ENCODE measurements around the gene LINS1.

Gene LINS1
- 35.2 to 76.4 reads per million in 2 donors for total RNA-seq

- DNase-seq: peak; percentile 99 to 100 (median 100)
These were observed at the start of gene LINS1, which contains the start of gene ASB7 for GRCh38 chr15:100602064-100602822. Gene LINS1 (minus strand): TSS chr15:100602184. CDS start chr15:100580842, 21,342 bp downstream. Gene ASB7 (plus strand): TSS chr15:100602589. CDS start chr15:100612217, 9,628 bp downstream.

- DNase-seq: no peak
These were observed 49.3 kb upstream of the LINS1 start for GRCh38 chr15:100651253-100651652.

- DNase-seq: no peak
These were observed 48.7 kb upstream of the LINS1 start for GRCh38 chr15:100650685-100651084.

GRCh38 chr15:100648951-100649350 is 47.0 kb upstream of the LINS1 start:
- DNase-seq: no peak

- DNase-seq: no peak
These were observed 43.7 kb upstream of the LINS1 start for GRCh38 chr15:100645671-100646070.

- DNase-seq: no peak
These were observed 41.0 kb upstream of the LINS1 start for GRCh38 chr15:100642950-100643338.

GRCh38 chr15:100642213-100642949 is 40.4 kb upstream of the LINS1 start:
- no peak for DNase-seq

- no peak for DNase-seq
These were observed 36.3 kb upstream of the LINS1 start for GRCh38 chr15:100638177-100638730.

- DNase-seq: no peak
These were observed 33.6 kb upstream of the LINS1 start for GRCh38 chr15:100635406-100636071.

- DNase-seq: no peak
These were observed 31.7 kb upstream of the LINS1 start for GRCh38 chr15:100633763-100634075.

GRCh38 chr15:100631831-100632230 is 29.8 kb upstream of the LINS1 start:
- no peak for DNase-seq

- no peak for DNase-seq
These were observed 26.8 kb upstream of the LINS1 start for GRCh38 chr15:100628746-100629145.

- DNase-seq: peak in 4 of 5 experiments; percentile 21 to 71 (median 45)
These were observed 25.9 kb upstream of the LINS1 start for GRCh38 chr15:100627789-100628395.

- DNase-seq: no peak
These were observed 21.3 kb upstream of the LINS1 start for GRCh38 chr15:100623301-100623700.

- no peak for DNase-seq
These were observed 14.7 kb upstream of the LINS1 start for GRCh38 chr15:100616700-100617099.

- no peak for DNase-seq
These were observed 13.8 kb upstream of the LINS1 start for GRCh38 chr15:100615801-100616200.

- no peak for DNase-seq
These were observed 12.9 kb upstream of the LINS1 start for GRCh38 chr15:100614918-100615317.

GRCh38 chr15:100614336-100614735 is 12.4 kb upstream of the LINS1 start:
- no peak for DNase-seq

- DNase-seq: no peak
These were observed 11.2 kb upstream of the LINS1 start for GRCh38 chr15:100613208-100613607.

- no peak for DNase-seq
These were observed 10.6 kb upstream of the LINS1 start for GRCh38 chr15:100612539-100612938.

- DNase-seq: peak in 3 of 5 experiments; percentile 12 to 89 (median 29)
These were observed 924 bp upstream of the LINS1 start for GRCh38 chr15:100602823-100603393.

- DNase-seq: no peak
These were observed 344 bp downstream of the LINS1 start for GRCh38 chr15:100601617-100602063.

All from T-helper 2 cell (primary cell).